ENCODE results near the gene PDCD6IP.

The PDCD6IP gene

GRCh38 chr3:33900809-33901505 is 102.5 kb downstream of the PDCD6IP start:
- DNase-seq: no peak

GRCh38 chr3:33901862-33902563 is 103.6 kb downstream of the PDCD6IP start:
- no peak for DNase-seq

DNA sequence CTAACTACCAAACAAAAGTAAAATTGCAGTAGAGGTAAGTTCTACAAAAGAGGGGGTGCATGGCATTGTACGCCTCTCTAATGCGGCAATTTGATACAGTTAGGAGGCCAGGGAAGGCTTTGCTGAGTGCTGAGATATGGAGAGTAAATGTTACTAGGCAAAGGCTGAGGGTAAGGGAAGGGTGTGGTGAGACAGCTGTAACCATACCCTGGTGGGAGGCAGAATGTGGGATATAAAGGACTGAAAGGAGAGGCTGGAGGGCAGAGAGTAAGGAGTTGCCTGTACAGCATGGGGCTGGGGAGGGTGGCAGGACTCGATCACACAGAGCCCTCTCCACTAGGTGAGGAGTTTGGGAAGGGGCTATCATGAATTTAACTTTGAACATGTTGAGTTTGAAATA is 106.3 kb downstream of the PDCD6IP start:
- DNase-seq: no peak

DNA sequence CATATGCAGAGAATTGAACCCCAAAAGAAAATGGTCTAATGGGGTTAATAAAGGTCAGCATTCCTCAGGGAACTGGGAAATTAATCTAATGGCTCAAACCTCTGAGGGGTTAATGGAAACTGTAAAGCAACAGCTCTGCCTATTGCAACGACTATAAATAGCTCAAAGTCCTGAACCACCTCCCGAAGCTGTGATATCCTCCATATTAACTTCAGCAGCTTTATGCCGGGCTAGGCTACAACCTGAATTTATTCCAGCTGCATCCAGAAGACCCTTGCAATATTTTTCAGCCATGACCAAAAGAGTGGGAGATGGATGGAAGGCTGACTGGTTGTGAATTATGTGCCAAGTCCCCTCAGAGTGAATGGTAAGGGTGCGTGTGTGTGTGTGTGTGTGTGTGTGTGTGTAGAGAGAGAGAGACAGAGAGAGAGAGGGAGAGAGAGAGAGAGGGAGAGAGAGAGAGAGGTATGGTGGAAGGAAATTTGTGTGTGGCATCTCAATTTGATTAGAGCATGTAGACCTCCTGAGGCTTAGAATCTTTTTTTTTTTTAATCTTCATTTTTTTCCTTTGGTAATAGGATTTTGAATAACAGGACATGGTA is 109.9 kb downstream of the PDCD6IP start:
- DNase-seq: no peak

DNA sequence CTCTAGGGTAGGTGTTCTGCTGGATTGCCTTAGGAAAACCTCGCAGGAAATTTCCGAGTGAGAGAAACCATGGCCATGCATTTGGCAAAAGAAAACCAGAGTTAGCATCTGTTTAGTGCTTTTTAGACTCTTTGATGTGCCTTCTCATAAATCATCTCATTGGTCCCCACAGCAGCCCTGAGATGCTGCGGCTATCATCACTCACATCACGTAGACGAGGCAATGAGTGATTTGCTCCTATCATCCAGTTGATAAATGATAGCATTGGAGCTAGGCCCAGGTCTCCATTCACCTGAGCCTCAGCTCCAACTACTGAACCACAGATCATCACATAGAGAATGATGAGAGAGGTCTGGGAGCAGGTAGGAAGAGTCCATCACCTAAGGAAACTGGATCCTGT is 111.1 kb downstream of the PDCD6IP start:
- no peak for DNase-seq

- no peak for DNase-seq
Observed at GRCh38 chr3:33910031-33910430, 111.6 kb downstream of the PDCD6IP start.

DNA sequence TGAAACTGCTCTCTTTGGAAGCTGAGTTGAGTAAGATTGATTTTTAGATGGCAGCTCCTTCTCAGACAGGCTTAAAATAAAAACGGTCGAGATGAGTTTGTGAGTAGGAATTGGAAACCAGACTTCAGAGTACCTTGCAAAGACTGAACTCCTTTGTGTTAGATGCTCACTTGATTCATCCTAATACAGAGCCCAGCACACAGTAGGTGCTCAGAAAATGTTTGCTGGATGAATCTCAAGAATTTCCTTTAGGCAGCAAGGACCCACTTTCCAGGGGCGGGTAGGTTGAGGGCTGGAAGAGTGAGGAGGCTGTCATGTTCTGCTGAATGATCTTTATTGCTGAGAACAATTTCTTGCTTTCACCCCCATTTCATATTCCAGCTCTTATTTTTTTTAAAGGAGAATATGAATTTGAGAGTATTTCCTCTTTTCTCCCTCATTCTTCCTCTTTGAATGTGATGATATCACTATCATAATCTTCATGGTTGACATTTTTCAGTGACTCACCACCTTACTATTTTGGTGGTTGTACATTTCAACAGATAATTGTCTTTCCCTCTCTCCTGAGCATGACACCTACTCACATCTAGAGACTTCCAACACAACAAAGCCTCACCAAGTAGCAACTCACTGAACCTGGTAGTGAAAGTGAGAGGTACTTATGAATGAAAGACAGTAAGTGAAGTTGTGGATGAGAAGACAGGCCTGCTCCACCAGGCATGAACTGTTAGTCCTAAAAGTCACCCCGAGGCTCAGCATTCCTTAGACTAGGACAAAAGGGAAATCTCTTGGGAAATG is 113.3 kb downstream of the PDCD6IP start:
- no peak for DNase-seq

GRCh38 chr3:33914212-33914611 is 115.8 kb downstream of the PDCD6IP start:
- DNase-seq: no peak

- DNase-seq: no peak
Observed at GRCh38 chr3:33914731-33915379, 116.4 kb downstream of the PDCD6IP start.

DNA sequence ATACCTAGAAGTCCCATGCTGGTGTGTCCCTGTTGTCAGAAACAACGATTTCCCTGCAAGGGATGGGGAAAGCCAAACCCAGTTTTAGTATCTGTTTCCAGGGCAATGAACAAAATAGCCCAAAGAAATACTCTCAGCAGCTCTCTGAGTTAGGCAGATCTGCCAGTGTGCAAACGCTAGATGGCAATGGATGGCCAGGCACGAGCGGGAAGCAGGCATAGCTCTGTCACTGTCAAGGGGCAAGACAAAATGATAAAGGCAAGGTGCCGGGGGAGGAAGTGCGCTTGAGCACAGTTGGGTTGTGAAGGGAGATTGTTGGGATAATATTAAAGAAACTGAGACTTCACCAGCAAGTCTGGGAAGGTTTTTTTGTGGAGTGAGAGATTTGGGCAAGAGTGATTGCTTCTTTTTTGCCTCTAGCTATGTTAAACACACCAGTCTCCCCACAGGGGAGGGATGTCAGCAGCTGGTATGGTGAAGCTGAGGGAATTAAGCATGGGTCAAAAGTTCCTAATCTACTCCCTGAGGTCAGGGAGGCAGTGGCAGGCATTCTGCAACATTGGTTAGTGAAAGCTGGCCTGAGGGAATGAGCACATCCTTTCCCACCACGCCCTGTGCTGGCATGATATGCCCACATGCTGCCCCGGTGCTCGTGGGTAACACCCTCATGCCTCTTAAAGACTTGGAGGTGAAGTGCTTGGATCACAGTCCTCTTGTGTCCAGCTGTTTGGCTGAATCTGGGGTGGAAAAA is 117.5 kb downstream of the PDCD6IP start:
- no peak for DNase-seq

GRCh38 chr3:33918126-33918756 is 119.8 kb downstream of the PDCD6IP start:
- DNase-seq: no peak

All from CD4-positive, alpha-beta T cell treated with Interleukin-4 for 4 hours (primary cell).